Activated CD8-positive, alpha-beta memory T cell treated with anti-CD3 and anti-CD28 coated beads for 1 hour (primary cell): ENCODE measurements around the gene SORCS1.

Experiments
- DNase-seq, 2 donors: peaks; one replicate each; pipeline ENCODE4 v3.0.0-alpha.2; 2020; ENCODE audit warnings: low read depth in 1 of 2; ENCODE audit errors: extremely low read depth in 1 of 2

SORCS1 gene

GRCh38 chr10:106696239-106696638, 468.3 kb downstream of the SORCS1 start:
- DNase-seq: no peak

- DNase-seq: no peak
Measured at GRCh38 chr10:106694696-106695095, 469.8 kb downstream of the SORCS1 start.

- DNase-seq: no peak
Measured at GRCh38 chr10:106682175-106682574, 482.3 kb downstream of the SORCS1 start.

GRCh38 chr10:106680061-106680460, 484.4 kb downstream of the SORCS1 start:
- no peak for DNase-seq

GRCh38 chr10:106679314-106679713, 485.2 kb downstream of the SORCS1 start:
- no peak for DNase-seq

- DNase-seq: no peak
Measured at GRCh38 chr10:106672517-106673175, 491.9 kb downstream of the SORCS1 start.

- DNase-seq: no peak
Measured at GRCh38 chr10:106661767-106662140, 502.8 kb downstream of the SORCS1 start.

- DNase-seq: no peak
Measured at GRCh38 chr10:106661133-106661766, 503.3 kb downstream of the SORCS1 start.

GRCh38 chr10:106660550-106660949, 504.0 kb downstream of the SORCS1 start:
- DNase-seq: no peak

- no peak for DNase-seq
Measured at GRCh38 chr10:106655636-106656035, 508.9 kb downstream of the SORCS1 start.

GRCh38 chr10:106655165-106655564, 509.3 kb downstream of the SORCS1 start:
- no peak for DNase-seq

GRCh38 chr10:106652279-106652678, 512.2 kb downstream of the SORCS1 start:
- no peak for DNase-seq

- DNase-seq: no peak
Measured at GRCh38 chr10:106648534-106649481, 515.7 kb downstream of the SORCS1 start.

- DNase-seq: no peak
Measured at GRCh38 chr10:106643473-106643872, 521.0 kb downstream of the SORCS1 start.

GRCh38 chr10:106637873-106638272, 526.6 kb downstream of the SORCS1 start:
- DNase-seq: no peak

- DNase-seq: no peak
Measured at GRCh38 chr10:106636766-106637491, 527.6 kb downstream of the SORCS1 start.

GRCh38 chr10:106635947-106636346, 528.6 kb downstream of the SORCS1 start:
- no peak for DNase-seq

- no peak for DNase-seq
Measured at GRCh38 chr10:106631016-106631702, 533.3 kb downstream of the SORCS1 start.

GRCh38 chr10:106626371-106626770, 538.1 kb downstream of the SORCS1 start:
- no peak for DNase-seq

GRCh38 chr10:106625751-106626150, 538.8 kb downstream of the SORCS1 start:
- DNase-seq: no peak
